Tibial nerve (tissue), 4 donors: ENCODE results near the gene ANXA2. TPM values are rescaled to one million over a fixed set of nuclear protein-coding genes. Genes with fewer than 3 reads are reported as not detected.
A peak's percentile ranks its signal among the peaks of the same experiment; 100 is the strongest.

ENCODE experiments used
- DNase-seq, 2 donors: peaks; one replicate each; pipeline ENCODE4 v3.0.0-alpha.2; 2019; ENCODE audit warnings: low spot score in 2 of 2
- H3K27ac ChIP-seq, 4 donors: fragments of 200-600 bp; sonication (generic) in 3 of 4; one replicate each; pipeline ENCODE4 v1.5.1; 2017 to 2019; ENCODE audit warnings: mild to moderate bottlenecking in 1 of 4
- H3K27me3 ChIP-seq, 2 donors: fragments of 200-600 bp; sonication (generic) in 1 of 2; one replicate each; pipeline versions ENCODE4 v1.5.1 to v1.6.0; 2017 to 2019
- H3K36me3 ChIP-seq, 3 donors: fragments of 200-600 bp; sonication (generic); one replicate each; pipeline ENCODE4 v1.5.1; 2018 to 2019
- H3K4me1 ChIP-seq, 4 donors: fragments of 200-600 bp; sonication (generic) in 3 of 4; one replicate each; pipeline ENCODE4 v1.5.1; 2017 to 2019
- H3K4me3 ChIP-seq, 4 donors: fragments of 200-600 bp; sonication (generic) in 3 of 4; one replicate each; pipeline ENCODE4 v1.5.1; 2017 to 2019; ENCODE audit warnings: mild to moderate bottlenecking in 1 of 4, moderate library complexity in 1 of 4
- H3K9me3 ChIP-seq, 4 donors: fragments of 200-600 bp; sonication (generic) in 3 of 4; one replicate each; pipeline ENCODE4 v1.5.1; 2017 to 2019
- CTCF ChIP-seq, 5 experiments: fragments of 200-600 bp in 3 of 5; fragments of 450-650 bp in 2 of 5; sonication (generic) in 3 of 5; IDR thresholded peaks; one replicate each; pipeline ENCODE4 v1.5.1; 2016 to 2019; ENCODE audit warnings: antibody characterized with exemption in 5 of 5, mild to moderate bottlenecking in 3 of 5, moderate library complexity in 2 of 5
- EP300 ChIP-seq, 2 donors: sonication (generic); formaldehyde crosslinking; IDR thresholded peaks; one replicate each; pipeline ENCODE4 v1.6.1; 2017; ENCODE audit warnings: antibody characterized with exemption in 2 of 2, mild to moderate bottlenecking in 1 of 2
- POLR2A ChIP-seq, 2 donors: fragments of 450-650 bp; IDR thresholded peaks; one replicate each; pipeline ENCODE4 v1.6.1; 2017; ENCODE audit warnings: antibody characterized with exemption in 2 of 2, mild to moderate bottlenecking in 2 of 2, moderate library complexity in 2 of 2
- WGBS, 2 donors: methylation state at CpG; one replicate each; pipeline ENCODE4 v1.1.5; 2018; 5-methylcytosine and 5-hydroxymethylcytosine counted together
- total RNA-seq, 4 donors: library from RNA; depleted of rRNA; stranded (reverse); fragments of >200 nt; gene quantifications; one replicate each; pipeline ENCODE4 v1.1.0, GENCODE V29; 2016

The ANXA2 gene
- total RNA-seq, 4 donors from 2014 or later, result 747 to 1,181 (median 1,009) TPM

DNA sequence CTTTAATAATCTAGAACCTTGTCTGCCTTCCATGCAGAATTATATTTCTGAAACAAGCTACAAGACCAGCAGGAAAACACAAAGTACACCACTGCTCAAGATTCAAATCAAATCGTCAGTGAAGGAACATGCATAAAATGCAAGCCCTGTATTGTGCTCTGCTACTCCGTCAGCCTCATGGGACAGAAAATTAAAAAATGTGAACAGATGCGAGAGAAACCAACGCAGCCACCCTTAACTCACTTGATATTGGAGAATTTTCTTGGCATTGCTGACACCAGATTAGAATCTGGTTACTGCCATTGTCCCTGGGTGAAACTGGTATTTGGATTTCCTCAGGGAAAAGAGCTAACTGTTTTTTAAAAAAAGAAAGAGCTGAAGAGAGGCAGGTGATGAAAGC lies 23.6 kb downstream of the ANXA2 start:
- H3K4me1 ChIP-seq, result peaks cover 15 to 99% (median 80%) of the 10 kb centered on the region in 4 donors
- WGBS, 2 donors, result 15 to 24% methylated on average over 4 of the region's 4 CpGs
- H3K27ac ChIP-seq, result peak overlapping the region; percentile 24 to 91 (median 72)
- TF ChIP-seq POLR2A (IDR thresholded peaks at IDR 0.05) (no peak), EP300 (IDR thresholded peaks at IDR 0.05) (no peak), CTCF (IDR thresholded peaks at IDR 0.05) (no peak)
- H3K9me3 ChIP-seq, result no peaks in the 10 kb centered on the region
- no peaks in the 10 kb centered on the region for H3K27me3 ChIP-seq
- DNase-seq, result no peak
- H3K36me3 ChIP-seq, result peaks cover 0 to 34% (median 0%) of the 10 kb centered on the region in 3 donors
- no peak overlapping the region for H3K4me3 ChIP-seq

GRCh38 chr15:60373745-60374144 lies 24.0 kb downstream of the ANXA2 start:
- H3K27me3 ChIP-seq, result no peaks in the 10 kb centered on the region
- H3K36me3 ChIP-seq, result peaks cover 0 to 30% (median 0%) of the 10 kb centered on the region in 3 donors
- WGBS, 2 donors, result 42 to 47% methylated on average over 2 of the region's 2 CpGs
- no peaks in the 10 kb centered on the region for H3K9me3 ChIP-seq
- H3K4me1 ChIP-seq, result peaks cover 15 to 99% (median 80%) of the 10 kb centered on the region in 4 donors
- no peak for DNase-seq
- no peak overlapping the region for H3K4me3 ChIP-seq
- TF ChIP-seq POLR2A (IDR thresholded peaks at IDR 0.05) (no peak), CTCF (IDR thresholded peaks at IDR 0.05) (no peak)
- peak overlapping the region in 3 of 4 donors; percentile 61 to 91 (median 82) for H3K27ac ChIP-seq

GRCh38 chr15:60373327-60373726 lies 24.5 kb downstream of the ANXA2 start:
- no peaks in the 10 kb centered on the region for H3K27me3 ChIP-seq
- H3K36me3 ChIP-seq, result peaks cover 0 to 26% (median 0%) of the 10 kb centered on the region in 3 donors
- no peaks in the 10 kb centered on the region for H3K9me3 ChIP-seq
- WGBS, 2 donors, result 54 to 67% methylated on average over 3 of the region's 3 CpGs
- DNase-seq, result no peak
- peak overlapping the region in 3 of 4 donors; percentile 61 to 91 (median 82) for H3K27ac ChIP-seq
- H3K4me3 ChIP-seq, result no peak overlapping the region
- TF ChIP-seq POLR2A (IDR thresholded peaks at IDR 0.05), result no peak
- no peak for TF ChIP-seq EP300 (IDR thresholded peaks at IDR 0.05)
- TF ChIP-seq CTCF (IDR thresholded peaks at IDR 0.05), result no peak
- H3K4me1 ChIP-seq, result peaks cover 15 to 99% (median 79%) of the 10 kb centered on the region in 4 donors

DNA sequence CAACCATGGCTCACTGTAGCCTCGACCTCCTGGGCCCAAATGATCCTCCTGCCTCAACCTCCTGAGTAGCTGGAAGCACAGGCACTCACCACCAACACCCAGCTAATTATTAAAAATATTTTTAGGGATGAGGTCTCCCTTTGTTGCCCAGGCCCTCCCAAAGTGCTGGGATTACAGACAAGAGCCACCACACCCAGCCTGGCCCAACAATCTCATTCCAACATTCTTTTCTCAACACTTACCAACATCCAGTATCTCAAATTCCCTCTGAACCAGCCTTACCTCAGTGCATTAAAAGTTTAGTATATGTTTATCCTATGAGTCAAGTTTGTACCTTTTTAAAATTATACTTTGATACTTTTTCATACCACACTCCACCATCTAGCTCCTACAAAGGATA lies 25.0 kb downstream of the ANXA2 start:
- Histone ChIP-seq H3K9me3 (no peaks in the 10 kb centered on the region), H3K4me1 (peaks cover 15 to 96% (median 76%) of the 10 kb centered on the region in 4 donors), H3K4me3 (no peak overlapping the region), H3K27ac (peak overlapping the region in 3 of 4 donors; percentile 68 to 91 (median 82)), H3K27me3 (no peaks in the 10 kb centered on the region), H3K36me3 (peaks cover 0 to 26% (median 0%) of the 10 kb centered on the region in 3 donors)
- DNase-seq, result no peak
- TF ChIP-seq CTCF (IDR thresholded peaks at IDR 0.05) (no peak), POLR2A (IDR thresholded peaks at IDR 0.05) (no peak), EP300 (IDR thresholded peaks at IDR 0.05) (no peak)
- 58 to 77% methylated on average over 1 of the region's 1 CpG for WGBS, 2 donors

- no peak overlapping the region for H3K4me3 ChIP-seq
- no peaks in the 10 kb centered on the region for H3K27me3 ChIP-seq
- TF ChIP-seq CTCF (IDR thresholded peaks at IDR 0.05) (no peak), POLR2A (IDR thresholded peaks at IDR 0.05) (no peak), EP300 (IDR thresholded peaks at IDR 0.05) (no peak)
- H3K4me1 ChIP-seq, result peaks cover 13 to 91% (median 74%) of the 10 kb centered on the region in 4 donors
- WGBS, 2 donors, result 75 to 80% methylated on average over 4 of the region's 4 CpGs
- H3K36me3 ChIP-seq, result peaks cover 0 to 25% (median 0%) of the 10 kb centered on the region in 3 donors
- DNase-seq, result no peak
- peak overlapping the region; percentile 46 to 91 (median 75) for H3K27ac ChIP-seq
- no peaks in the 10 kb centered on the region for H3K9me3 ChIP-seq
Measured at GRCh38 chr15:60372227-60372626, 25.6 kb downstream of the ANXA2 start.
